Karpas-422 (cell line): ENCODE data around the gene NALCN. TPM values are rescaled to one million over a fixed set of nuclear protein-coding genes. Genes with fewer than 3 reads are reported as not detected.

ENCODE experiments used
- DNase-seq: peaks from one replicate; pipeline ENCODE4 v3.0.0-alpha.2; 2015
- H2AFZ ChIP-seq: fragments of 200-600 bp; sonication (generic); 2 replicates; pipeline ENCODE4 v1.6.1; 2014; ENCODE audit warnings: antibody characterized with exemption, low read length, mixed read lengths
- H3K27ac ChIP-seq: fragments of 200-600 bp; sonication (generic); 2 replicates; pipeline ENCODE4 v1.5.1; 2014; ENCODE audit warnings: mild to moderate bottlenecking, low read length, moderate library complexity
- H3K27me3 ChIP-seq: fragments of 200-600 bp; sonication (generic); 2 replicates; pipeline ENCODE4 v1.6.1; 2014; ENCODE audit warnings: low read length, mixed read lengths
- H3K36me3 ChIP-seq: fragments of 200-600 bp; sonication (generic); 2 replicates; pipeline ENCODE4 v1.6.1; 2014; ENCODE audit warnings: low read length, mixed read lengths; ENCODE audit not compliant: insufficient read depth
- H3K4me1 ChIP-seq: fragments of 200-600 bp; sonication (generic); 2 replicates; pipeline ENCODE4 v1.6.1; 2014; ENCODE audit warnings: mild to moderate bottlenecking, low read length, mixed read lengths
- H3K4me2 ChIP-seq: fragments of 200-600 bp; sonication (generic); 2 replicates; pipeline ENCODE4 v1.6.1; 2014; ENCODE audit warnings: low read length, low read depth, mild to moderate bottlenecking; ENCODE audit not compliant: poor library complexity, severe bottlenecking
- H3K4me3 ChIP-seq: fragments of 200-600 bp; sonication (generic); 2 replicates; pipeline ENCODE4 v1.5.1; 2014; ENCODE audit warnings: mild to moderate bottlenecking, antibody characterized with exemption, low read length, mixed read lengths
- H3K79me2 ChIP-seq: fragments of 200-600 bp; sonication (generic); 2 replicates; pipeline ENCODE4 v1.6.1; 2014; ENCODE audit warnings: mild to moderate bottlenecking, low read length, mixed read lengths
- H3K9ac ChIP-seq: fragments of 200-600 bp; sonication (generic); 2 replicates; pipeline ENCODE4 v1.6.0; 2014; ENCODE audit warnings: low read length
- H3K9me2 ChIP-seq: fragments of 200-600 bp; sonication (generic), shearing (Covaris generic); replicated peaks from 2 replicates; pipeline ENCODE4 v1.6.0; 2014; ENCODE audit warnings: mild to moderate bottlenecking, low read length, moderate library complexity; ENCODE audit not compliant: insufficient read depth
- H3K9me3 ChIP-seq: fragments of 300-700, 200-600 bp; sonication (generic); 2 replicates; pipeline ENCODE4 v1.6.1; 2014; ENCODE audit warnings: low read length, mixed read lengths
- H4K20me1 ChIP-seq: fragments of 200-600 bp; sonication (generic); 2 replicates; pipeline ENCODE4 v1.6.1; 2014; ENCODE audit warnings: mild to moderate bottlenecking, antibody characterized with exemption, low read length, low read depth; ENCODE audit not compliant: insufficient read depth
- total RNA-seq: library from RNA; depleted of rRNA; stranded (reverse); fragments of >200 nt; shearing (Covaris generic); gene quantifications from 2 replicates; pipeline ENCODE4 v1.2.3, GENCODE V29; 2014; ENCODE audit warnings: low replicate concordance

The NALCN gene
- total RNA-seq, 1 experiment from 2014 or later: 0.04 TPM

GRCh38 chr13:101026328-101026727 is 390.0 kb downstream of the NALCN start:
- no peaks in the 10 kb centered on the region for H3K9me3 ChIP-seq
- H3K79me2 ChIP-seq: no peaks in the 10 kb centered on the region
- H3K4me3 ChIP-seq: no peak overlapping the region
- no peak for DNase-seq
- no peak overlapping the region for H3K27ac ChIP-seq
- no peaks in the 10 kb centered on the region for H3K36me3 ChIP-seq
- H4K20me1 ChIP-seq: no peaks in the 10 kb centered on the region
- no peak overlapping the region for H2AFZ ChIP-seq
- no peaks in the 10 kb centered on the region for H3K4me1 ChIP-seq
- H3K27me3 ChIP-seq: no peaks in the 10 kb centered on the region
- H3K9ac ChIP-seq: no peak overlapping the region
- no peak overlapping the region for H3K4me2 ChIP-seq
- no peaks in the 10 kb centered on the region for H3K9me2 ChIP-seq

DNA sequence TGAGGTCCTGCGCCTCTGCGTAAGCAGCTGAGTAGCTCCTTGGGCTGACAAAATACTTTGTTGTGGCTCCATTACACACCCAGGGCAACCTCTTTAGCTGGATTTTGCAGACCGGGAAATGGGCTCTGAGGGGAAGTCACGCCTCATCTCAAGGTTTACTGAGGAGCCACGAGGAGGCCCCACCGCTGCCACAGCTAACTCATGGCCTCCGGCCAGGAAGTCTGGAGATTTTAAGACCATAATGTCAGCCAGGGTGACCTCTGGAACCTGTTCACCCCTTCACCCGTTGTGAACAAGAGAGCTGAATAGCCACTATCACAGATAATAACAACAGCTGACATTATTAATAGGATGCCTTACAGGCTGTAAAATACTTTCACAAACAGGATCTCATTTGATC is 390.4 kb downstream of the NALCN start:
- no peak for DNase-seq
- Histone ChIP-seq H3K9me2 (no peaks in the 10 kb centered on the region), H3K9me3 (no peaks in the 10 kb centered on the region), H3K4me3 (no peak overlapping the region), H3K79me2 (no peaks in the 10 kb centered on the region), H3K36me3 (no peaks in the 10 kb centered on the region), H3K4me1 (no peaks in the 10 kb centered on the region), H3K27ac (no peak overlapping the region), H3K9ac (no peak overlapping the region), H2AFZ (no peak overlapping the region), H3K4me2 (no peak overlapping the region), H4K20me1 (no peaks in the 10 kb centered on the region), H3K27me3 (no peaks in the 10 kb centered on the region)

DNA sequence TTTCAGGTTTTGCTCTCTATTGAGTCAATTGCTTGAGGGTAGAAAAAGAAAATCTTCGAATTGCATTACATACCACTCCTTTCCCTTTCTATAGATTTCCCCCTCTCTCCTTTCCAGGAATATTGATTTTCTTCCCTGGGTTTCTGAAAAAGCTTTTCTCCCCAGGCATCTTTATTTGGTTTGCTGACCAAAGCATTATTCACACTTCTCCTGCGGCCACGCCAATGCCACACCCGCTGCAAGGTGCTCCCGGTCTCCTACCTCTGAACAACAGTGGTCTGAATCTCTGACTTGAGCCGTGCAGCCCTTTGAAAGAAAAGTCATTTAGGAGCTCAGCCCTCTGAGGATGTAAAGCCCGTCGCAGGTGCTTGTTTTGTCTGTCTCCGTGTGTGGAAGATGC is 390.8 kb downstream of the NALCN start:
- no peaks in the 10 kb centered on the region for H3K27me3 ChIP-seq
- no peak for DNase-seq
- no peak overlapping the region for H3K27ac ChIP-seq
- H3K4me3 ChIP-seq: no peak overlapping the region
- H3K9me2 ChIP-seq: no peaks in the 10 kb centered on the region
- no peaks in the 10 kb centered on the region for H3K79me2 ChIP-seq
- H3K4me1 ChIP-seq: no peaks in the 10 kb centered on the region
- H3K9ac ChIP-seq: no peak overlapping the region
- H4K20me1 ChIP-seq: no peaks in the 10 kb centered on the region
- H3K36me3 ChIP-seq: no peaks in the 10 kb centered on the region
- H2AFZ ChIP-seq: no peak overlapping the region
- H3K9me3 ChIP-seq: no peaks in the 10 kb centered on the region
- H3K4me2 ChIP-seq: no peak overlapping the region

GRCh38 chr13:101019126-101019525 is 397.2 kb downstream of the NALCN start:
- Histone ChIP-seq H3K9me3 (no peaks in the 10 kb centered on the region), H3K9me2 (no peaks in the 10 kb centered on the region), H3K79me2 (no peaks in the 10 kb centered on the region), H3K4me2 (no peak overlapping the region), H3K4me1 (no peaks in the 10 kb centered on the region), H3K27me3 (no peaks in the 10 kb centered on the region), H3K36me3 (no peaks in the 10 kb centered on the region), H3K4me3 (no peak overlapping the region), H4K20me1 (no peaks in the 10 kb centered on the region), H2AFZ (no peak overlapping the region), H3K27ac (no peak overlapping the region), H3K9ac (no peak overlapping the region)
- DNase-seq: no peak

GRCh38 chr13:101018720-101019119 is 397.6 kb downstream of the NALCN start:
- no peaks in the 10 kb centered on the region for H3K9me2 ChIP-seq
- no peaks in the 10 kb centered on the region for H3K4me1 ChIP-seq
- no peaks in the 10 kb centered on the region for H3K79me2 ChIP-seq
- H3K9me3 ChIP-seq: no peaks in the 10 kb centered on the region
- no peak overlapping the region for H3K4me3 ChIP-seq
- H3K27me3 ChIP-seq: no peaks in the 10 kb centered on the region
- H2AFZ ChIP-seq: no peak overlapping the region
- H3K4me2 ChIP-seq: no peak overlapping the region
- no peaks in the 10 kb centered on the region for H4K20me1 ChIP-seq
- DNase-seq: no peak
- H3K9ac ChIP-seq: no peak overlapping the region
- H3K36me3 ChIP-seq: no peaks in the 10 kb centered on the region
- H3K27ac ChIP-seq: no peak overlapping the region

DNA sequence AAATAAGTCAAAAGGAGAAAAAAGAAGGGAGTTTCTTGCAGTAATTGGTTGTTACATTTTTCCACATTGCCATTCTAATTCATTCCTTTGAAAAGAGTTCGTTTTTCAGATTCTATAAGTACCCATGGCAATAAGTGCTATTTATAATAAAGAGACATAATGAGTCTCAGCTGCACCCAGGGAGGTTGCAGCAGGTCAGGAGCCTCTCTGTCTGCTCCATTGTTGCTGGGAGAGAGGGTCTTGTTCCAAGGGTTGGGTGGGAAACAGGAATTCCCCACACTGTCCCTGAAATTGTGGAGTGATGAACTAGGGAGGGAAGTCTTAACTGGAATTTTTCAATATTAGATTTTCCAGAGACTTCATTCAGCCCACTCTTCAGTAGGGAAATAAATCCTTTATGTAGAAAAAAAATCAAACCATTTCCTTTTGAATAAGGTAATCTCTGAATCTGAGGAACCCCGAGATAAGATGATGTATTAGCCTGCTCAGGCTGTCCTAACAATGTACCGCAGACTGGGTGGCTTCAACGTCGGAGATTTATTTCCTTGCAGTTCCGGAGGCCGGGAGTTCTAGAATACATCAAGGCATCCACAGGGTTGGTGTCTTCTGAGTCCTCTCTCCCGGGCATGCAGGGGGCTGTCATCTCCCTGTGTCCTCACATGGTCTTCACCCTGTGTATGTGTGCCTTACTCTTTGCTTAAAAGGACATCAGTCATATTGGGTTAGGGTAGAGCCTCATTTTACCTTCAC is 399.0 kb downstream of the NALCN start:
- Histone ChIP-seq H3K9ac (no peak overlapping the region), H3K4me1 (no peaks in the 10 kb centered on the region), H3K79me2 (no peaks in the 10 kb centered on the region), H4K20me1 (no peaks in the 10 kb centered on the region), H3K9me2 (no peaks in the 10 kb centered on the region), H2AFZ (no peak overlapping the region), H3K9me3 (no peaks in the 10 kb centered on the region), H3K4me3 (no peak overlapping the region), H3K36me3 (no peaks in the 10 kb centered on the region), H3K27ac (no peak overlapping the region), H3K27me3 (no peaks in the 10 kb centered on the region), H3K4me2 (no peak overlapping the region)
- no peak for DNase-seq

DNA sequence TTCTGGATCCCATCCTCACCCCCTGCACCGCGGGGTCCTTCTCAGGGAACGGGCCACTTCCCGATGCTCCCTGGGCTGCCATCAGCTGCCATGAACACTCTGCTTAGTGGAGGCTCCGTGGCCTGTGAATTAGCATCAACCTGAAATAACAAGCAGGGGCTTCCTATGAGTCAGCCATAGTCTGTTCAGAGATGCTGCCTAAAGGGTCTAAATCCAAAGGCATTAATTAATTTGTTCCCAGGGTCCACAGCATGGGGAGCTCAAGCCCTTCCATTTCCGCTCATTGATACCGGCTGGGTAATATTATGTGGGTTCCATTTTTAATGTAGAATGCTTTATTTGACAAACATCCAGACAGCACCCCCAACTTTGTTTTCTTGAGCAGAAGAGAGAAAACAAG is 399.8 kb downstream of the NALCN start:
- H3K4me3 ChIP-seq: no peak overlapping the region
- H3K36me3 ChIP-seq: no peaks in the 10 kb centered on the region
- H3K4me2 ChIP-seq: no peak overlapping the region
- no peak overlapping the region for H3K9ac ChIP-seq
- no peak overlapping the region for H3K27ac ChIP-seq
- no peaks in the 10 kb centered on the region for H3K9me3 ChIP-seq
- no peaks in the 10 kb centered on the region for H3K27me3 ChIP-seq
- no peak overlapping the region for H2AFZ ChIP-seq
- no peaks in the 10 kb centered on the region for H3K9me2 ChIP-seq
- no peak for DNase-seq
- no peaks in the 10 kb centered on the region for H3K79me2 ChIP-seq
- no peaks in the 10 kb centered on the region for H4K20me1 ChIP-seq
- no peaks in the 10 kb centered on the region for H3K4me1 ChIP-seq

GRCh38 chr13:101013245-101013644 is 403.1 kb downstream of the NALCN start:
- Histone ChIP-seq H3K4me1 (no peaks in the 10 kb centered on the region), H2AFZ (no peak overlapping the region), H3K27ac (no peak overlapping the region), H3K27me3 (no peaks in the 10 kb centered on the region), H3K9ac (no peak overlapping the region), H3K9me3 (no peaks in the 10 kb centered on the region), H3K36me3 (no peaks in the 10 kb centered on the region), H3K9me2 (no peaks in the 10 kb centered on the region), H3K79me2 (no peaks in the 10 kb centered on the region), H3K4me2 (no peak overlapping the region), H3K4me3 (no peak overlapping the region), H4K20me1 (no peaks in the 10 kb centered on the region)
- no peak for DNase-seq
